IMR-90 (cell line): ENCODE results near the gene RASA1. TPM values are rescaled to one million over a fixed set of nuclear protein-coding genes. Genes with fewer than 3 reads are reported as not detected.

Experiments
- ATAC-seq: fragments of 200-7000 bp; cut with Tn5 transposase; 2 replicates; pipeline ENCODE4 v1.9.1; 2020; ENCODE audit warnings: low read depth, mild to moderate bottlenecking, moderate library complexity
- BruUV-seq: library from RNA; stranded (reverse); fragments of 400-500 nt; replicated peaks from 2 replicates; lab custom pipeline; 2021; lab: Mats Ljungman, UMichigan
- CTCF ChIA-PET: fragments of 300-600 bp; formaldehyde crosslinking; extraction: SDS; loops from one replicate; lab custom pipeline; 2021; ENCODE audit warnings: antibody characterized with exemption; lab: Yijun Ruan, JAX
- POLR2A ChIA-PET: fragments of 300-600 bp; sonication (Branson Sonifier 250); formaldehyde crosslinking; loops from one replicate; lab custom pipeline; 2022; ENCODE audit warnings: antibody characterized with exemption; ENCODE audit not compliant: unreplicated experiment; lab: Charles Lee
- DNase-seq: peaks from one replicate; pipeline ENCODE4 v3.0.0; 2013
- H2AFZ ChIP-seq: replicated peaks from 2 replicates; pipeline ENCODE3; 2013; ENCODE audit warnings: low read length, mild to moderate bottlenecking; ENCODE audit not compliant: poor library complexity
- H2AK5ac ChIP-seq: 2 replicates; pipeline ENCODE4 v1.6.1; 2013; ENCODE audit warnings: low read depth, low read length, inconsistent platforms
- H2AK9ac ChIP-seq: replicated peaks from 2 replicates; pipeline ENCODE3; 2013; ENCODE audit warnings: mild to moderate bottlenecking, low read depth, low read length, moderate library complexity; ENCODE audit not compliant: poor library complexity
- H2BK120ac ChIP-seq: 2 replicates; pipeline ENCODE4 v1.6.1; 2013; ENCODE audit warnings: low read depth, low read length, inconsistent platforms
- H2BK15ac ChIP-seq: 3 replicates; pipeline ENCODE4 v1.6.1; 2013; ENCODE audit warnings: low read depth, low read length, inconsistent platforms
- H2BK20ac ChIP-seq: 2 replicates; pipeline ENCODE4 v1.6.1; 2013; ENCODE audit warnings: low read depth, mild to moderate bottlenecking, inconsistent platforms, low read length, moderate library complexity
- H2BK5ac ChIP-seq: 2 replicates; pipeline ENCODE4 v1.6.1; 2013; ENCODE audit warnings: mild to moderate bottlenecking, low read depth, low read length, inconsistent platforms; ENCODE audit not compliant: poor library complexity, severe bottlenecking
- H3K14ac ChIP-seq: replicated peaks from 2 replicates; pipeline ENCODE4 v1.6.1; 2013; ENCODE audit warnings: low read depth, low read length, inconsistent platforms
- H3K18ac ChIP-seq: 2 replicates; pipeline ENCODE4 v1.6.1; 2013; ENCODE audit warnings: low read depth, low read length, control low read depth
- H3K23ac ChIP-seq: 2 replicates; pipeline ENCODE4 v1.6.1; 2013; ENCODE audit warnings: low read depth, low read length, inconsistent platforms
- H3K27ac ChIP-seq: 2 replicates; pipeline ENCODE4 v1.5.1; 2013; ENCODE audit warnings: mild to moderate bottlenecking, control low read depth, low read length; ENCODE audit not compliant: insufficient read depth
- H3K27me3 ChIP-seq: 2 replicates; pipeline ENCODE4 v1.6.1; 2013; ENCODE audit warnings: low read length; ENCODE audit not compliant: control insufficient read depth, insufficient read depth
- H3K36me3 ChIP-seq: 2 replicates; pipeline ENCODE4 v1.6.1; 2013; ENCODE audit warnings: low read length, mixed read lengths; ENCODE audit not compliant: control insufficient read depth, insufficient read depth
- H3K4ac ChIP-seq: 2 replicates; pipeline ENCODE4 v1.6.1; 2013; ENCODE audit warnings: low read depth, low read length, inconsistent platforms
- H3K4me1 ChIP-seq: 2 replicates; pipeline ENCODE4 v1.6.1; 2013; ENCODE audit warnings: low read length, mixed read lengths; ENCODE audit not compliant: control insufficient read depth, insufficient read depth
- H3K4me2 ChIP-seq: 2 replicates; pipeline ENCODE4 v1.6.1; 2013; ENCODE audit warnings: low read depth, mild to moderate bottlenecking, control low read depth, low read length, moderate library complexity
- H3K4me3 ChIP-seq: 2 replicates; pipeline ENCODE4 v1.5.1; 2013; ENCODE audit warnings: low read depth, mild to moderate bottlenecking, control low read depth, low read length, moderate library complexity; ENCODE audit not compliant: insufficient read depth
- H3K56ac ChIP-seq: 2 replicates; pipeline ENCODE4 v1.6.1; 2013; ENCODE audit warnings: low read length, inconsistent platforms; ENCODE audit not compliant: insufficient read depth; ENCODE audit errors: extremely low read depth
- H3K79me1 ChIP-seq, 2 experiments: 2 replicates each; pipeline ENCODE4 v1.6.1; 2013; ENCODE audit warnings: low read length in 2 of 2, inconsistent platforms in 1 of 2, low read depth in 1 of 2
- H3K9ac ChIP-seq: 2 replicates; pipeline ENCODE4 v1.6.1; 2013; ENCODE audit warnings: low read depth, low read length, control low read depth
- H3K9me1 ChIP-seq: 2 replicates; pipeline ENCODE4 v1.6.1; 2013; ENCODE audit warnings: low read length, inconsistent platforms; ENCODE audit not compliant: insufficient read depth
- H3K9me3 ChIP-seq: 2 replicates; pipeline ENCODE4 v1.6.1; 2013; ENCODE audit warnings: low read length; ENCODE audit not compliant: control insufficient read depth, insufficient read depth
- H4K20me1 ChIP-seq: 2 replicates; pipeline ENCODE4 v1.6.1; 2013; ENCODE audit warnings: low read length, inconsistent platforms; ENCODE audit not compliant: insufficient read depth
- H4K5ac ChIP-seq: 2 replicates; pipeline ENCODE4 v1.6.1; 2013; ENCODE audit warnings: mild to moderate bottlenecking, low read depth, low read length, control low read depth
- H4K8ac ChIP-seq, 2 experiments: 2 replicates each; pipeline ENCODE4 v1.6.1; 2013; ENCODE audit warnings: low read depth in 2 of 2, low read length in 2 of 2, control low read depth in 1 of 2, inconsistent platforms in 1 of 2
- H4K91ac ChIP-seq: 2 replicates; pipeline ENCODE4 v1.6.1; 2013; ENCODE audit warnings: low read depth, low read length, inconsistent platforms; ENCODE audit not compliant: insufficient read depth
- BHLHE40 ChIP-seq: fragments of 150-350 bp; IDR thresholded peaks from 2 replicates; pipeline ENCODE4 v1.6.1; 2016; ENCODE audit warnings: mild to moderate bottlenecking, low read depth, low read length
- CEBPB ChIP-seq: IDR thresholded peaks from 2 replicates; pipeline ENCODE4 v1.6.1; 2012; ENCODE audit warnings: low read depth, low read length, improper control_type of control experiment
- CHD1 ChIP-seq: IDR thresholded peaks from 2 replicates; pipeline ENCODE4 v1.6.1; 2012; ENCODE audit warnings: low read depth, low read length, improper control_type of control experiment
- ELK1 ChIP-seq: fragments of 150-350 bp; IDR thresholded peaks from 2 replicates; pipeline ENCODE4 v1.6.1; 2016; ENCODE audit warnings: low read depth, mild to moderate bottlenecking, low read length, moderate library complexity, borderline replicate concordance
- FOS ChIP-seq: fragments of 150-350 bp; IDR thresholded peaks from 2 replicates; pipeline ENCODE4 v1.6.1; 2016; ENCODE audit warnings: low read depth, low read length
- MAFK ChIP-seq: IDR thresholded peaks from 2 replicates; pipeline ENCODE4 v1.6.1; 2012; ENCODE audit warnings: low read depth, low read length, improper control_type of control experiment
- MAZ ChIP-seq: IDR thresholded peaks from 2 replicates; pipeline ENCODE4 v1.6.1; 2012; ENCODE audit warnings: low read depth, mild to moderate bottlenecking, low read length, improper control_type of control experiment, moderate library complexity, borderline replicate concordance
- MXI1 ChIP-seq: IDR thresholded peaks from 2 replicates; pipeline ENCODE4 v1.6.1; 2012; ENCODE audit warnings: low read depth, mild to moderate bottlenecking, low read length, moderate library complexity, borderline replicate concordance
- NFE2L2 ChIP-seq: fragments of 150-350 bp; IDR thresholded peaks from 2 replicates; pipeline ENCODE4 v1.6.1; 2016; ENCODE audit warnings: low read depth, mild to moderate bottlenecking, low read length
- POLR2A ChIP-seq: IDR thresholded peaks from 2 replicates; pipeline ENCODE4 v1.6.1; 2012; ENCODE audit warnings: mild to moderate bottlenecking, low read depth, low read length
- RAD21 ChIP-seq: IDR thresholded peaks from 2 replicates; pipeline ENCODE4 v1.6.1; 2012; ENCODE audit warnings: low read length, improper control_type of control experiment
- RCOR1 ChIP-seq: IDR thresholded peaks from 2 replicates; pipeline ENCODE4 v1.6.1; 2012; ENCODE audit warnings: mild to moderate bottlenecking, low read length, improper control_type of control experiment; ENCODE audit not compliant: insufficient replicate concordance
- RFX5 ChIP-seq: IDR thresholded peaks from 2 replicates; pipeline ENCODE4 v1.8.0; 2012; ENCODE audit warnings: low read depth, mild to moderate bottlenecking, low read length, moderate library complexity
- SMC3 ChIP-seq: fragments of 150-350 bp; IDR thresholded peaks from 2 replicates; pipeline ENCODE4 v1.6.1; 2016; ENCODE audit warnings: low read depth, mild to moderate bottlenecking, antibody characterized with exemption, low read length, moderate library complexity
- USF2 ChIP-seq: fragments of 150-350 bp; IDR thresholded peaks from 2 replicates; pipeline ENCODE4 v1.6.1; 2017; ENCODE audit warnings: mild to moderate bottlenecking, antibody characterized with exemption, low read length, low read depth
- WGBS, 2 experiments: methylation state at CpG; one replicate each; pipeline versions ENCODE4 v1.1.5 to v1.1.7; 2013; ENCODE audit warnings: missing lambda C conversion rate in 2 of 2; ENCODE audit not compliant: insufficient read length in 1 of 2; ENCODE audit errors: extremely low coverage in 2 of 2; 5-methylcytosine and 5-hydroxymethylcytosine counted together
- dilution Hi-C: fragments of 300-500 bp; cut with HindIII; formaldehyde crosslinking; loops from one replicate; pipeline ENCODE4 v1.14.3; 2018; ENCODE audit warnings: low sequenced_read_pairs; ENCODE audit not compliant: unreplicated experiment
- in situ Hi-C: fragments of 300-500 bp; cut with MboI; formaldehyde crosslinking; loops from 3 replicates; pipeline ENCODE4 v1.14.3; 2019; ENCODE audit warnings: low sequenced_read_pairs, inconsistent platforms, mixed read lengths
- intact Hi-C: fragments of 100-400 bp; cut with micrococcal nuclease; formaldehyde crosslinking; loops from 2 replicates; pipeline ENCODE4 v1.10.0; 2022
- polyA plus RNA-seq, 3 experiments: library from polyadenylated mRNA; depleted of rRNA; stranded (reverse); fragments of >200 nt; gene quantifications; 2 replicates each; pipeline ENCODE4 v1.2.3, GENCODE V29; 2012; ENCODE audit warnings: low replicate concordance in 1 of 3
- total RNA-seq: library from RNA; depleted of rRNA; stranded (reverse); fragments of >200 nt; gene quantifications from 2 replicates; pipeline ENCODE4 v1.2.3, GENCODE V29; 2012

The RASA1 gene
- total and polyA plus RNA-seq, 2 of the 4 experiments (the other 2 are of a cell fraction): 37.6 to 45.7 TPM

- BruUV-seq: no TSS peak
- H4K20me1 ChIP-seq: peaks cover 34% of the 10 kb centered on the region
- no peak for TF ChIP-seq MXI1
- TF ChIP-seq SMC3: no peak
- TF ChIP-seq CEBPB: no peak
- no peak for TF ChIP-seq RAD21
- no peak for TF ChIP-seq RFX5
- no peak for TF ChIP-seq FOS
- TF ChIP-seq MAZ: no peak
- TF ChIP-seq CHD1: no peak
- no peak for TF ChIP-seq BHLHE40
- TF ChIP-seq NFE2L2: no peak
- TF ChIP-seq MAFK: no peak
- no peak for TF ChIP-seq RCOR1
- no peak for TF ChIP-seq POLR2A
- no peak for TF ChIP-seq ELK1
- no peak for TF ChIP-seq USF2
- no peak overlapping the region for H3K4me2 ChIP-seq
- DNase-seq (no peak), ATAC-seq (no peak)
- CTCF ChIA-PET: no interaction called here
- H3K36me3 ChIP-seq: peaks cover 9% of the 10 kb centered on the region
- no peak overlapping the region for H2BK5ac ChIP-seq
- H4K91ac ChIP-seq: no peak overlapping the region
- WGBS, 2 experiments: no CpG with 5 or more reads among the region's 2 CpGs
- H3K4ac ChIP-seq: no peak overlapping the region
- POLR2A ChIA-PET: no interaction called here
- peaks cover 4 to 27% of the 10 kb centered on the region in 2 experiments; a peak in 3 of 4 replicates for H3K79me1 ChIP-seq
- H2AK5ac ChIP-seq: no peak overlapping the region
- no peak overlapping the region for H3K27ac ChIP-seq
- no peaks in the 10 kb centered on the region for H3K27me3 ChIP-seq
- no peak overlapping the region for H3K4me3 ChIP-seq
- H4K5ac ChIP-seq: no peak overlapping the region
- H3K23ac ChIP-seq: no peak overlapping the region
- H3K4me1 ChIP-seq: 0 out of 2 replicates have a peak, but pooled peaks cover 1% of the 10 kb centered on the region
- H2BK20ac ChIP-seq: no peak overlapping the region
- H3K14ac ChIP-seq: no peak overlapping the region
- no peak overlapping the region for H3K18ac ChIP-seq
- no peak overlapping the region for H2BK15ac ChIP-seq
- no peak overlapping the region for H3K56ac ChIP-seq
- no peak overlapping the region for H4K8ac ChIP-seq
- H3K9me3 ChIP-seq: no peaks in the 10 kb centered on the region
- H3K9me1 ChIP-seq: peaks cover 6% of the 10 kb centered on the region; the same call in 1 of the 2 replicates
- no peak overlapping the region for H3K9ac ChIP-seq
- in situ Hi-C loops: no loop called here
- intact Hi-C loops: no loop called here
- H2AFZ ChIP-seq: no peak overlapping the region
- H2BK120ac ChIP-seq: no peak overlapping the region
- dilution Hi-C loops: no loop called here
- H2AK9ac ChIP-seq: no peak overlapping the region
Measured at GRCh38 chr5:87282269-87282668, 14.6 kb downstream of the RASA1 start.
